Endodermal cell (in vitro differentiated cells): Measurements from ENCODE around the gene SORCS2. TPM values are rescaled to one million over a fixed set of nuclear protein-coding genes. Genes with fewer than 3 reads are reported as not detected.
A peak's percentile ranks its signal among the peaks of the same experiment; 100 is the strongest.

Experiments
- DNase-seq: peaks from one replicate; pipeline ENCODE4 v3.0.0-alpha.2; 2017
- H3K27ac ChIP-seq: 2 replicates; pipeline ENCODE4 v1.5.1; 2013; ENCODE audit warnings: mild to moderate bottlenecking, low read depth, low read length, moderate library complexity
- H3K27me3 ChIP-seq: 2 replicates; pipeline ENCODE4 v1.6.1; 2013; ENCODE audit warnings: mild to moderate bottlenecking, low read length, moderate library complexity; ENCODE audit not compliant: insufficient read depth, control insufficient read depth, poor library complexity, severe bottlenecking
- H3K36me3 ChIP-seq: 2 replicates; pipeline ENCODE4 v1.7.0; 2013; ENCODE audit warnings: mild to moderate bottlenecking, low read length, moderate library complexity; ENCODE audit not compliant: control insufficient read depth, insufficient read depth
- H3K4me1 ChIP-seq: one replicate; pipeline ENCODE4 v1.7.0; 2013; ENCODE audit warnings: low read length; ENCODE audit not compliant: control insufficient read depth, insufficient read depth
- H3K4me3 ChIP-seq: 2 replicates; pipeline ENCODE4 v1.5.1; 2013; ENCODE audit warnings: mild to moderate bottlenecking, low read length, moderate library complexity
- H3K9ac ChIP-seq: 2 replicates; pipeline ENCODE4 v1.6.1; 2013; ENCODE audit warnings: mild to moderate bottlenecking, low read length, moderate library complexity; ENCODE audit not compliant: poor library complexity, severe bottlenecking; ENCODE audit errors: extremely low read depth
- H3K9me3 ChIP-seq: 2 replicates; pipeline ENCODE4 v1.6.1; 2013; ENCODE audit warnings: mild to moderate bottlenecking, low read length, moderate library complexity; ENCODE audit not compliant: control insufficient read depth
- H3K27ac Mint-ChIP-seq: 2 replicates; pipeline ENCODE4 v1.8.0; 2020; ENCODE audit warnings: mixed read lengths
- H3K27me3 Mint-ChIP-seq: 2 replicates; pipeline ENCODE4 v1.8.0; 2021; ENCODE audit warnings: mild to moderate bottlenecking, mixed read lengths; ENCODE audit not compliant: insufficient read depth
- H3K36me3 Mint-ChIP-seq: 2 replicates; pipeline ENCODE4 v1.8.0; 2020; ENCODE audit warnings: low read depth, mixed read lengths
- H3K4me1 Mint-ChIP-seq: 2 replicates; pipeline ENCODE4 v1.8.0; 2020; ENCODE audit warnings: mixed read lengths
- H3K4me3 Mint-ChIP-seq: 2 replicates; pipeline ENCODE4 v1.8.0; 2020; ENCODE audit warnings: mild to moderate bottlenecking, moderate library complexity, mixed read lengths
- H3K9me3 Mint-ChIP-seq: 2 replicates; pipeline ENCODE4 v1.8.0; 2020; ENCODE audit warnings: mild to moderate bottlenecking, mixed read lengths
- CTCF ChIP-seq: fragments of 200-600 bp; sonication (generic); conservative IDR thresholded peaks from 2 replicates; pipeline ENCODE4 v1.5.0; 2021; ENCODE audit warnings: antibody characterized with exemption, mild to moderate bottlenecking
- WGBS, 2 experiments: methylation state at CpG; one replicate each; pipeline versions ENCODE4 v1.1.5 to v1.1.7; 2013; ENCODE audit warnings: missing lambda C conversion rate in 2 of 2, mixed read lengths in 1 of 2; ENCODE audit not compliant: insufficient coverage in 1 of 2, insufficient read length in 1 of 2; 5-methylcytosine and 5-hydroxymethylcytosine counted together
- total RNA-seq, 2 donors: library from RNA; stranded (reverse); fragmentation: NEBNext Ultra II Directional in 1 of 2; extraction: Animal tissue kit (Norgen Biotek cat#: 25700) in 1 of 2; gene quantifications; 2 replicates in 1 of 2; 3 replicates in 1 of 2; pipeline ENCODE4 v1.2.1, GENCODE V29; 2021

Gene SORCS2
- total RNA-seq, 2 donors from 2014 or later = 1.4 to 1.9 TPM

GRCh38 chr4:7207628-7208231 lies 15.4 kb downstream of the SORCS2 start:
- H3K36me3 Mint-ChIP-seq = no peaks in the 10 kb centered on the region
- H3K27ac Mint-ChIP-seq = no peak overlapping the region
- no peaks in the 10 kb centered on the region for H3K27me3 Mint-ChIP-seq
- Histone ChIP-seq H3K36me3 (no peaks in the 10 kb centered on the region), H3K9me3 (no peaks in the 10 kb centered on the region), H3K27me3 (no peaks in the 10 kb centered on the region), H3K4me3 (no peak overlapping the region), H3K27ac (peak overlapping the region; percentile 53), H3K4me1 (peaks cover 5% of the 10 kb centered on the region), H3K9ac (no peak overlapping the region)
- no peak overlapping the region for H3K4me3 Mint-ChIP-seq
- H3K9me3 Mint-ChIP-seq = no peaks in the 10 kb centered on the region
- no peak for TF ChIP-seq CTCF
- peaks cover 11% of the 10 kb centered on the region for H3K4me1 Mint-ChIP-seq
- WGBS, 2 experiments = 92 to 93% methylated on average over 7 to 11 of the region's 11 CpGs
- DNase-seq = no peak

DNA sequence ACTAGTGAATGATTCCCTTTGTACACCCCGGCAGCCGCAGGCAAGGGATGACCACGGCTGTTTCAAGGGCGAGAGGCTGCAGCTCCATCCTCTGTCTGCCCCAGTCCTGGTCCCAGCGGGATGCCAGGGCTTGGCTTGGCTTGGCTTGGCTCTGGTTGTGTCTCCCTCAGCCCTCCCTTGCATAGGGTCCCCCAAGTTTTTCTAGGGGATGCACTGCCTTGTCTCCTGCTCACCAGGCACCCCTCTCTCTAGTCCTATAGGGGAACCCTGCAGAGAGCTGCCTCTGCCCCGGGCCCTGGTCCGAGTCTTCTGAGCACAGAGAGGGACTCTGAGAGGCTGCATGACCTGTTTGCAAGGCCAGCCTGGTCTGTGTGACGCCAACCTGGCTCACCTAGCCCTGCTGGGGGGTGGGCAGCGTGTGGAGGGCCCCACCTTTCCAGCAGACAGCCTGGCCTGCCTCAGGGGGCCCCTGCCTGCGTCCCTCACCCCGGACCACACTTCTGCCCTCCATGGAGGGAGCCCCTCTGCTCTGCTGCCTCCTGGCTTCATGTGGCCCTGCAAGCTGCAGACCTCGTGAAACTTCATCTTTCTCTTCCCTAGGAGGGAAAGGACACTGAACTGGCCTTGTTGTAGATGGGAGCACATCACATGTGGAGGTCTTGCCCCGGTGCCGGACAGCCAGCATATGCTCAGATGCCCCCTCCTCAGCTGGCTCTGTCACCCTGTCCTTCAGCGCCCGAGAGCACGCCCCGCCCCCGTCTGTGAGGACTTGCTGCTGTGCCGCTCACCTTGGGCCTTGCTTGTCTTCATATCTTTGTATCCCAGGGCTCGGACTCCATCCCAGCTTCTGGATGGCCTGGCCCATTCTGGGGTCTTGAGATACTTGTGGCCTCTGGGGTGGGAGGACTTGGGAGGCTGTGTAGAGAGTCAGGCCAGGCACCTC lies 16.4 kb downstream of the SORCS2 start:
- Histone ChIP-seq H3K36me3 (no peaks in the 10 kb centered on the region), H3K27me3 (no peaks in the 10 kb centered on the region), H3K4me3 (no peak overlapping the region), H3K4me1 (peaks cover 5% of the 10 kb centered on the region), H3K9me3 (no peaks in the 10 kb centered on the region), H3K9ac (no peak overlapping the region), H3K27ac (no peak overlapping the region)
- no peaks in the 10 kb centered on the region for H3K36me3 Mint-ChIP-seq
- TF ChIP-seq CTCF = no peak
- 88 to 93% methylated on average over 14 to 21 of the region's 21 CpGs for WGBS, 2 experiments
- peaks cover 7% of the 10 kb centered on the region for H3K9me3 Mint-ChIP-seq
- H3K4me3 Mint-ChIP-seq = no peak overlapping the region
- peaks cover 11% of the 10 kb centered on the region for H3K4me1 Mint-ChIP-seq
- no peaks in the 10 kb centered on the region for H3K27me3 Mint-ChIP-seq
- no peak overlapping the region for H3K27ac Mint-ChIP-seq
- no peak for DNase-seq

- Mint-ChIP-seq H3K36me3 (no peaks in the 10 kb centered on the region), H3K9me3 (peaks cover 16% of the 10 kb centered on the region), H3K4me3 (no peak overlapping the region), H3K4me1 (peaks cover 11% of the 10 kb centered on the region), H3K27ac (no peak overlapping the region), H3K27me3 (no peaks in the 10 kb centered on the region)
- no peak overlapping the region for H3K27ac ChIP-seq
- H3K36me3 ChIP-seq = no peaks in the 10 kb centered on the region
- no peaks in the 10 kb centered on the region for H3K27me3 ChIP-seq
- H3K4me3 ChIP-seq = no peak overlapping the region
- H3K4me1 ChIP-seq = peaks cover 5% of the 10 kb centered on the region
- no peak overlapping the region for H3K9ac ChIP-seq
- H3K9me3 ChIP-seq = no peaks in the 10 kb centered on the region
- TF ChIP-seq CTCF = no peak
- DNase-seq = no peak
- WGBS, 2 experiments = 93 to 95% methylated on average over 6 to 9 of the region's 9 CpGs
These were observed 17.4 kb downstream of the SORCS2 start for GRCh38 chr4:7209699-7210098.
